ENCODE measurements around the gene TTK. TPM values are rescaled to one million over a fixed set of nuclear protein-coding genes. Genes with fewer than 3 reads are reported as not detected.

The TTK gene
- total and polyA plus RNA-seq, 2 experiments from 2014 or later = 50.7 to 79.6 TPM

DNA sequence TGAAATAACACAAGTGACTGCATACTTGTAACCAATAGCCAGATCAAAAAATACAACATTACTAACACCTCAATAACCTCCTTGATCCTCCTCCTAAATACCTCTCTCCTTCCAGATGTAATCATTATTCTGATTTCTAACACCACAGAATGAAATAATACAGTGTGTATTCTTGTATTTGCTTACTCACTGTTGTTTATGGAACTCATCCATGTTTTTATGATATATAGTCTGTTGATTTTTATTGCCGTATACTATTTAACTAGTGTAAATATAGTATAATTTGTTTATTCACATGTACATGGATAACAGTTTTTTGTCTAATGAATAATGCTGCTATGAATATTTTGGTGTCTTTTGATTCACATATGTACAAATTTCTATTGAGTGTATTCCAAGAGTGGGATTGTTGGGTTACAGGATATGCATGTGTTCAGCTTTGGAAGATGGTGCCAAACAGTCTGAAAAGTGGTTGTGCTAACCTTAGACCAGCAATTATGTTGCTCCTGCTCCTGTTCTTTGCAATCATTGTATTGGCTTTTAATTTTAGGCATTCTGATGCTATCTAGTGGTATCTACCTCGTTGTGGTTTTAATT is 11.5 kb downstream of the TTK start:
- Histone ChIP-seq H3K36me3 (ENCODE audit: insufficient read depth) (peaks cover 64% of the 10 kb centered on the region), H3K79me2 (replicated peaks; ENCODE audit: insufficient read depth) (0 out of 2 replicates have a peak, but pooled peaks cover 10% of the 10 kb centered on the region), H3K9me2 (ENCODE audit: insufficient read depth) (no peaks in the 10 kb centered on the region), H3K4me1 (ENCODE audit: insufficient read depth) (no peaks in the 10 kb centered on the region), H3F3A (replicated peaks; ENCODE audit: low read depth) (no peaks in the 10 kb centered on the region), H3K4me2 (no peak overlapping the region), H3K4me3 (no peak overlapping the region), H4K20me1 (replicated peaks; ENCODE audit: insufficient read depth) (no peaks in the 10 kb centered on the region; the same call in none of the 2 replicates), H3K27me3 (ENCODE audit: insufficient read depth) (no peaks in the 10 kb centered on the region), H2AFZ (no peak overlapping the region), H3K27ac (ENCODE audit: low read depth) (no peak overlapping the region)
- TF ChIP-seq CREB1 (CRISPR knock-in tag; IDR thresholded peaks at IDR 0.05; ENCODE audit: low read depth) = no peak
- Mint-ChIP-seq H3K36me3 (ENCODE audit: low read depth) (peaks cover 76% of the 10 kb centered on the region), H3K27ac (no peak overlapping the region), H3K4me1 (no peaks in the 10 kb centered on the region), H3K4me3 (no peak overlapping the region), H3K27me3 (ENCODE audit: insufficient read depth, low read depth, poor library complexity) (no peaks in the 10 kb centered on the region), H3K9me3 (no peaks in the 10 kb centered on the region)
- no peak for DNase-seq (ENCODE audit: low spot score)
- ATAC-seq = no peak

GRCh38 chr6:80020381-80021120 is 16.1 kb downstream of the TTK start:
- Mint-ChIP-seq H3K27ac (peak overlapping the region; percentile 17; the same call in 1 of the 2 replicates), H3K9me3 (no peaks in the 10 kb centered on the region), H3K27me3 (ENCODE audit: insufficient read depth, low read depth, poor library complexity) (no peaks in the 10 kb centered on the region), H3K4me3 (no peak overlapping the region), H3K4me1 (no peaks in the 10 kb centered on the region), H3K36me3 (ENCODE audit: low read depth) (peaks cover 62% of the 10 kb centered on the region)
- H3K4me1 ChIP-seq (ENCODE audit: insufficient read depth) = no peaks in the 10 kb centered on the region
- no peaks in the 10 kb centered on the region; the same call in 1 of the 2 replicates for H4K20me1 ChIP-seq (replicated peaks; ENCODE audit: insufficient read depth)
- DNase-seq (ENCODE audit: low spot score) (no peak), ATAC-seq (no peak)
- H2AFZ ChIP-seq = no peak overlapping the region
- H3K27ac ChIP-seq (ENCODE audit: low read depth) = no peak overlapping the region
- no peaks in the 10 kb centered on the region for H3K27me3 ChIP-seq (ENCODE audit: insufficient read depth)
- H3K4me2 ChIP-seq = no peak overlapping the region
- H3F3A ChIP-seq (replicated peaks; ENCODE audit: low read depth) = no peaks in the 10 kb centered on the region
- no peaks in the 10 kb centered on the region for H3K9me2 ChIP-seq (ENCODE audit: insufficient read depth)
- no peak overlapping the region for H3K4me3 ChIP-seq
- H3K36me3 ChIP-seq (ENCODE audit: insufficient read depth) = peaks cover 29% of the 10 kb centered on the region
- 0 out of 2 replicates have a peak, but pooled peaks cover 10% of the 10 kb centered on the region for H3K79me2 ChIP-seq (replicated peaks; ENCODE audit: insufficient read depth)
- TF ChIP-seq CTCF (conservative IDR thresholded peaks at IDR 0.05; ENCODE audit: low read depth in 2 of 2) = no peak
- TF ChIP-seq STAT1 (IDR thresholded peaks at IDR 0.05; ENCODE audit: unreplicated experiment) = no peak
- TF ChIP-seq ETS1 (IDR thresholded peaks at IDR 0.05) = no peak
- TF ChIP-seq EZH2phosphoT487 (IDR thresholded peaks at IDR 0.05; ENCODE audit: unreplicated experiment) = no peak
- TF ChIP-seq ZNF462 (CRISPR knock-in tag; IDR thresholded peaks at IDR 0.05) = no peak
- no peak for TF ChIP-seq POLR2AphosphoS5 (IDR thresholded peaks at IDR 0.05; ENCODE audit: low read depth)
